Measurements from ENCODE around the gene PCNT.

DNA sequence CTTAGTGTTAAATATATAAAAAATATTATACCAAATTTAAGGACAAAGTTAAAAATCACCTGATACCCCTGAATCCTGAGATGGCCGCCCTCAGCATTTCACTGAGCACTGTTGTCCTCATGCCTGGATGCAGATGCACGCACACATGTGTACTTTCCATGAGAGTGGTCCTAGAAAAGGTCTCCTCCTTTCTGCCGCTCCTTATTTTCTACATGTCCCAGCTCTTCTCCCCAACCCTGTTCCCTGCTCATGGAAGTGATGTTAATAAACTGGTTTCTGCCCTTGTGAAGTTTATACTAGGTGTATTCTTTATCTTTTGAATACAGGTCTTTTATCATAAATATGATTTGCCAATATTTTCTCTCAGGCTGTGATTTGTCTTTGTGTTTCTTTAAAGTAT, 167.6 kb downstream of the PCNT start:
- TF ChIP-seq, protein P1, sequence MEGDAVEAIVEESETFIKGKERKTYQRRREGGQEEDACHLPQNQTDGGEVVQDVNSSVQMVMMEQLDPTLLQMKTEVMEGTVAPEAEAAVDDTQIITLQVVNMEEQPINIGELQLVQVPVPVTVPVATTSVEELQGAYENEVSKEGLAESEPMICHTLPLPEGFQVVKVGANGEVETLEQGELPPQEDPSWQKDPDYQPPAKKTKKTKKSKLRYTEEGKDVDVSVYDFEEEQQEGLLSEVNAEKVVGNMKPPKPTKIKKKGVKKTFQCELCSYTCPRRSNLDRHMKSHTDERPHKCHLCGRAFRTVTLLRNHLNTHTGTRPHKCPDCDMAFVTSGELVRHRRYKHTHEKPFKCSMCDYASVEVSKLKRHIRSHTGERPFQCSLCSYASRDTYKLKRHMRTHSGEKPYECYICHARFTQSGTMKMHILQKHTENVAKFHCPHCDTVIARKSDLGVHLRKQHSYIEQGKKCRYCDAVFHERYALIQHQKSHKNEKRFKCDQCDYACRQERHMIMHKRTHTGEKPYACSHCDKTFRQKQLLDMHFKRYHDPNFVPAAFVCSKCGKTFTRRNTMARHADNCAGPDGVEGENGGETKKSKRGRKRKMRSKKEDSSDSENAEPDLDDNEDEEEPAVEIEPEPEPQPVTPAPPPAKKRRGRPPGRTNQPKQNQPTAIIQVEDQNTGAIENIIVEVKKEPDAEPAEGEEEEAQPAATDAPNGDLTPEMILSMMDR (IDR thresholded peaks at IDR 0.05 in 8 of 11, conservative IDR thresholded peaks at IDR 0.05 in 3 of 11) = no peak
- TF ChIP-seq POLR2A (IDR thresholded peaks at IDR 0.05) (no peak), POLR2AphosphoS5 (IDR thresholded peaks at IDR 0.05) (no peak)

All from spleen (tissue), 7 donors.